SU-DHL-6 (cell line): Measurements from ENCODE around the gene HAO2.

ENCODE experiments used
- H2AFZ ChIP-seq: fragments of 200-600 bp; sonication (generic); 2 replicates; pipeline ENCODE4 v1.6.1; 2014; ENCODE audit warnings: low read depth, mild to moderate bottlenecking, moderate library complexity, mixed read lengths, antibody characterized with exemption, low read length; ENCODE audit not compliant: severe bottlenecking
- H3F3A ChIP-seq: fragments of 200-600 bp; shearing (Covaris generic); 2 replicates; pipeline ENCODE4 v1.6.0; 2016; ENCODE audit warnings: antibody characterized with exemption, mild to moderate bottlenecking; ENCODE audit not compliant: insufficient read depth
- H3K27ac ChIP-seq: fragments of 200-600 bp; sonication (generic); 2 replicates; pipeline ENCODE4 v1.5.1; 2016; ENCODE audit warnings: low read depth, mild to moderate bottlenecking, low read length, moderate library complexity, mixed read lengths
- H3K27me3 ChIP-seq: fragments of 200-600 bp; sonication (generic), shearing (Covaris generic); 2 replicates; pipeline ENCODE4 v1.6.0; 2014; ENCODE audit warnings: mild to moderate bottlenecking, low read length
- H3K36me3 ChIP-seq: fragments of 200-600 bp; sonication (generic); 2 replicates; pipeline ENCODE4 v1.6.1; 2014; ENCODE audit warnings: mild to moderate bottlenecking, low read length, mixed read lengths
- H3K4me2 ChIP-seq: fragments of 300-600, 200-600 bp; shearing (Covaris generic), sonication (generic); 2 replicates; pipeline ENCODE4 v1.6.0; 2014; ENCODE audit warnings: low read length, low read depth, mild to moderate bottlenecking; ENCODE audit not compliant: poor library complexity, severe bottlenecking
- H3K4me3 ChIP-seq: fragments of 200-600 bp; sonication (generic); 2 replicates; pipeline ENCODE4 v1.5.1; 2014; ENCODE audit warnings: antibody characterized with exemption, low read length, mild to moderate bottlenecking, mixed read lengths; ENCODE audit not compliant: insufficient read depth, poor library complexity, severe bottlenecking
- H3K79me2 ChIP-seq: fragments of 200-600 bp; sonication (generic); 2 replicates; pipeline ENCODE4 v1.6.1; 2014; ENCODE audit warnings: mild to moderate bottlenecking, low read length, moderate library complexity; ENCODE audit not compliant: insufficient read depth
- H3K9ac ChIP-seq: fragments of 200-600 bp; sonication (generic); 2 replicates; pipeline ENCODE4 v1.7.0; 2014; ENCODE audit warnings: mild to moderate bottlenecking, low read length
- H3K9me2 ChIP-seq: fragments of 200-600 bp; sonication (generic); replicated peaks from 2 replicates; pipeline ENCODE4 v1.6.1; 2014; ENCODE audit warnings: low read length; ENCODE audit not compliant: insufficient read depth
- H3K9me3 ChIP-seq: fragments of 200-600 bp; sonication (generic); 2 replicates; pipeline ENCODE4 v1.6.1; 2014; ENCODE audit warnings: low read length, mixed read lengths; ENCODE audit not compliant: insufficient read depth
- H4K20me1 ChIP-seq: fragments of 200-600 bp; sonication (generic); 2 replicates; pipeline ENCODE4 v1.6.1; 2014; ENCODE audit warnings: low read depth, mild to moderate bottlenecking, antibody characterized with exemption, low read length, moderate library complexity, mixed read lengths
- CTCF ChIP-seq: fragments of 200-600 bp; sonication (generic); IDR thresholded peaks from one replicate; pipeline ENCODE4 v1.5.1; 2017; ENCODE audit warnings: antibody characterized with exemption, mild to moderate bottlenecking, low read length, moderate library complexity; ENCODE audit not compliant: insufficient read depth, poor library complexity, severe bottlenecking
- EZH2phosphoT487 ChIP-seq: fragments of 200-600 bp; sonication (generic), shearing (Covaris generic); conservative IDR thresholded peaks from 2 replicates; pipeline ENCODE4 v1.6.1; 2018; ENCODE audit warnings: mild to moderate bottlenecking, antibody characterized with exemption, low read length, moderate library complexity, mixed read lengths

Gene HAO2

GRCh38 chr1:119323216-119323982 lies 45.2 kb upstream of the HAO2 start:
- no peaks in the 10 kb centered on the region for H3K79me2 ChIP-seq
- TF ChIP-seq EZH2phosphoT487, result no peak
- TF ChIP-seq CTCF, result no peak
- H3K4me2 ChIP-seq, result no peak overlapping the region
- no peaks in the 10 kb centered on the region for H3K36me3 ChIP-seq
- no peaks in the 10 kb centered on the region for H3K9me2 ChIP-seq
- H3K9me3 ChIP-seq, result no peaks in the 10 kb centered on the region
- no peaks in the 10 kb centered on the region for H3K27me3 ChIP-seq
- no peaks in the 10 kb centered on the region for H3F3A ChIP-seq
- no peaks in the 10 kb centered on the region for H4K20me1 ChIP-seq
- H2AFZ ChIP-seq, result no peak overlapping the region
- no peak overlapping the region for H3K4me3 ChIP-seq
- no peak overlapping the region for H3K27ac ChIP-seq
- no peak overlapping the region for H3K9ac ChIP-seq

- no peak overlapping the region for H3K27ac ChIP-seq
- no peaks in the 10 kb centered on the region for H3K79me2 ChIP-seq
- TF ChIP-seq CTCF (no peak), EZH2phosphoT487 (no peak)
- H3K9me2 ChIP-seq, result no peaks in the 10 kb centered on the region
- no peaks in the 10 kb centered on the region for H3F3A ChIP-seq
- H3K4me2 ChIP-seq, result no peak overlapping the region
- H3K27me3 ChIP-seq, result no peaks in the 10 kb centered on the region
- no peaks in the 10 kb centered on the region for H3K9me3 ChIP-seq
- H3K36me3 ChIP-seq, result no peaks in the 10 kb centered on the region
- no peak overlapping the region for H2AFZ ChIP-seq
- H3K4me3 ChIP-seq, result no peak overlapping the region
- H3K9ac ChIP-seq, result no peak overlapping the region
- H4K20me1 ChIP-seq, result no peaks in the 10 kb centered on the region
These were observed 44.4 kb upstream of the HAO2 start for GRCh38 chr1:119324198-119324597.

GRCh38 chr1:119326251-119326650 lies 42.3 kb upstream of the HAO2 start:
- Histone ChIP-seq H3K9me2 (no peaks in the 10 kb centered on the region), H3K36me3 (no peaks in the 10 kb centered on the region), H3K27me3 (no peaks in the 10 kb centered on the region), H4K20me1 (no peaks in the 10 kb centered on the region), H3K79me2 (no peaks in the 10 kb centered on the region), H3K4me3 (no peak overlapping the region), H3K9me3 (no peaks in the 10 kb centered on the region), H3K4me2 (no peak overlapping the region), H2AFZ (no peak overlapping the region), H3K9ac (no peak overlapping the region), H3K27ac (no peak overlapping the region), H3F3A (no peaks in the 10 kb centered on the region)
- TF ChIP-seq EZH2phosphoT487 (no peak), CTCF (no peak)
